SU-DHL-6 (cell line): ENCODE measurements around the gene OR6S1.

Experiments
- CTCF ChIP-seq: fragments of 200-600 bp; sonication (generic); IDR thresholded peaks from one replicate; pipeline ENCODE4 v1.5.1; 2017; ENCODE audit warnings: antibody characterized with exemption, mild to moderate bottlenecking, low read length, moderate library complexity; ENCODE audit not compliant: insufficient read depth, poor library complexity, severe bottlenecking
- EZH2phosphoT487 ChIP-seq: fragments of 200-600 bp; sonication (generic), shearing (Covaris generic); conservative IDR thresholded peaks from 2 replicates; pipeline ENCODE4 v1.6.1; 2018; ENCODE audit warnings: mild to moderate bottlenecking, antibody characterized with exemption, low read length, moderate library complexity, mixed read lengths

DNA sequence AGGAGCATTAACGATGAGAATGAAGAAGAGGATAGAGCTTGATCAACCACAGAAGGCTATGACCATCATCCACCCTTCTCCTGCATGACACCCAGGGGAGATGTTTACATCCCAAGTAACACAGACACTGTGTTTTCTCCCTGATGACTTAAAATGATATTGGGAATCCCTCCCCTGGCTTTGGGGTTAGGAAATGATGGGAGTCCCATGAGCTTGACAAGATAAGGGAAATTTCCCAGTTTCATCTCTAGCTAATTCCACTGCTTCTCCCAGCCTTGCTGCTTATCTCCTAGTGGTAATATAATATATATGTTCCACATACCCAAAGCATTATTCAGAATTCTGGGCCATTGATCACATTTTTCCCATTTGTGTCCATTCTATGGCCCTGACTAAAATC lies 4.0 kb upstream of the OR6S1 start:
- TF ChIP-seq CTCF (no peak), EZH2phosphoT487 (no peak)
